B cell (primary cell): Measurements from ENCODE around the gene CD74.

Experiments
- EZH2 ChIP-seq: IDR thresholded peaks from 2 replicates; pipeline ENCODE4 v1.6.1; 2012; ENCODE audit warnings: borderline replicate concordance, low read depth, mild to moderate bottlenecking, moderate library complexity, low read length; ENCODE audit not compliant: insufficient read depth, poor library complexity, severe bottlenecking
- TF ChIP-seq, protein P1 (sequence below): fragments of 200-600 bp; IDR thresholded peaks from one replicate; pipeline ENCODE4 v1.8.0; 2022; ENCODE audit warnings: antibody characterized with exemption, mild to moderate bottlenecking

DNA sequence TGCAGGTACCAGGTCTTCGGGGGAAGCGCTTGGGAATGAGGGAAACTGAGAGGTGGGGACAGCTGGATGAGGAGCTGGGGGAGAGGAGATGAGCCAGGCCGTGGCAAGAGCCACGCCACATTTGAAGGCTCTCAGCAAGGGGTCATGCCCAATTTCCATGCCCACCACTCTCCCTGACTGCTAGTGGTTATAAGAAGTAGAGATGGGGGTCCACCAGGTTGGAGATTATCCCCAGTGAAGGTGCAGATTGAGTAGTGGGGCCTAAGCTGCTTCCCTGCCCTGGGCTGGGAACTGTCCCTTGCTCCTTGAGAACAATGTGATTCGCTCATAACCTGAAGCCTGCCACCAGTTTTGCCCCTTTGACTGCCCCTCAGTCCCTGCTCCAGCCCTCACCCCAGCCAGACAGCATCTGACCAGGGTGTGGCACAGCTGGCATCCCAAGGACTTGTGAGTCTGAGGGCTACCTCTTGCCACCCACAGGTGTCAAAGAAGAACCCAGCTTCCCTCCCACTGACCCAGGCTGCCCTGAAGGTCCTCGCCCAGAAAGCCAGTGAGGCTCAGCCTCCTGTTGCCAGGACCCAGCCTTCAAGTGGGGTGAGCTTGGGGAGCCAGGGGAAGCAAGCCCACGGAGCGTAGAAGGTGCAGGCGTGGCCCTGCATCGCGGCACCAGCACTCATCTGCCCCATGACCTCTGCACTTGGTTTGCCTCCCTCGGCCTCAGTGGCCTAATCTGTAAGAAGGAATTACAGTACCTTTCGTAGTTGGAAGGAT lies 21.5 kb downstream of the CD74 start:
- no peak for TF ChIP-seq EZH2
- TF ChIP-seq, protein P1, sequence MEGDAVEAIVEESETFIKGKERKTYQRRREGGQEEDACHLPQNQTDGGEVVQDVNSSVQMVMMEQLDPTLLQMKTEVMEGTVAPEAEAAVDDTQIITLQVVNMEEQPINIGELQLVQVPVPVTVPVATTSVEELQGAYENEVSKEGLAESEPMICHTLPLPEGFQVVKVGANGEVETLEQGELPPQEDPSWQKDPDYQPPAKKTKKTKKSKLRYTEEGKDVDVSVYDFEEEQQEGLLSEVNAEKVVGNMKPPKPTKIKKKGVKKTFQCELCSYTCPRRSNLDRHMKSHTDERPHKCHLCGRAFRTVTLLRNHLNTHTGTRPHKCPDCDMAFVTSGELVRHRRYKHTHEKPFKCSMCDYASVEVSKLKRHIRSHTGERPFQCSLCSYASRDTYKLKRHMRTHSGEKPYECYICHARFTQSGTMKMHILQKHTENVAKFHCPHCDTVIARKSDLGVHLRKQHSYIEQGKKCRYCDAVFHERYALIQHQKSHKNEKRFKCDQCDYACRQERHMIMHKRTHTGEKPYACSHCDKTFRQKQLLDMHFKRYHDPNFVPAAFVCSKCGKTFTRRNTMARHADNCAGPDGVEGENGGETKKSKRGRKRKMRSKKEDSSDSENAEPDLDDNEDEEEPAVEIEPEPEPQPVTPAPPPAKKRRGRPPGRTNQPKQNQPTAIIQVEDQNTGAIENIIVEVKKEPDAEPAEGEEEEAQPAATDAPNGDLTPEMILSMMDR = no peak
